Right renal pelvis (tissue), 4 donors: Measurements from ENCODE around the gene GJA3. TPM values are rescaled to one million over a fixed set of nuclear protein-coding genes. Genes with fewer than 3 reads are reported as not detected.

Source experiments
- DNase-seq, 4 donors: peaks; one replicate each; pipeline ENCODE4 v3.0.0-alpha.2; 2013; ENCODE audit warnings: low read depth in 4 of 4, low spot score in 3 of 4, missing footprints in 1 of 4
- polyA plus RNA-seq, 4 donors: library from polyadenylated mRNA; unstranded; fragments of 120-200 nt; gene quantifications; one replicate each; pipeline ENCODE4 v1.2.1, GENCODE V29; 2013; ENCODE audit not compliant: insufficient read length in 4 of 4

Gene GJA3
- polyA plus RNA-seq, 4 donors = 13.6 to 15.6 (median 14.4) TPM

DNA sequence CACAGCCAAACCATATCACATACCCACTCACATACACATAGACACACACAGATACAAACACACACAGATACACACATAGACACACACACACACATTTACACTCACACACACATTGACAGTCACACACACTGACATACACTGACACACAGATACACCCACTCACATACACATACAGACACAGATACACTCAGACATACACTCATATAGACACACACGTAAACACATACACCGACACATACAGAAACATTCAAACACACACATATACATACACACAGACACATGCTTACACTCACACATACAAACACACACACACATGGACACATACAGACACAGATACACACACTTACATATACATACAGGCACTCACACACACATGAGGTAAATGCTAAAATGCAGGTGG, 30.2 kb downstream of the GJA3 start:
- DNase-seq = no peak

GRCh38 chr13:20130012-20130411, 30.8 kb downstream of the GJA3 start:
- DNase-seq = no peak

- DNase-seq = no peak
These were observed 31.8 kb downstream of the GJA3 start for GRCh38 chr13:20129076-20129475.

DNA sequence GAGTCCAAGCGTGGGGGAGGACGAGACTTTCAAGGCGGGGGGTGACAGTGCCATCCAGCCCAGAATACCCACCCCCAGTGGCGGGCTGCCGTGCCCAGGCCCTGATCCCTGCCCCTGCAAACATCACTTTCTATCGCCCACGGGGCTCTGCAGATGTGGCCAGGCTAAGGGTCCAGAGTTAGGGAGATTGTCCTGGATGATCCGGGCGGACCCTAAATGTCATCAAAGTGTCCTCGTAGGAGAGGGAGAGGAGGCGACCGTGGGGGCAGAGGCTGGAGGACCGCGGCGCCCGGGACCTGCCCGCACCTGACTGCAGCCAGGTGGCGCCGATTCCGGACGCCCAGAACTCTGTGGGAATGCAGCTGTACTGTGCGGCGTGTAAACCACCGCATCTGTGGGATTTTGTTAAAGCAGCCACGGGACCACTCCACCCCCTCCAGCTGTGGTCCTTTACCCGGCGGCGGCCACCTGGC, 32.4 kb downstream of the GJA3 start:
- DNase-seq = no peak

GRCh38 chr13:20127562-20128458, 33.0 kb downstream of the GJA3 start:
- DNase-seq = peak in 1 of 4 donors; percentile 40

DNA sequence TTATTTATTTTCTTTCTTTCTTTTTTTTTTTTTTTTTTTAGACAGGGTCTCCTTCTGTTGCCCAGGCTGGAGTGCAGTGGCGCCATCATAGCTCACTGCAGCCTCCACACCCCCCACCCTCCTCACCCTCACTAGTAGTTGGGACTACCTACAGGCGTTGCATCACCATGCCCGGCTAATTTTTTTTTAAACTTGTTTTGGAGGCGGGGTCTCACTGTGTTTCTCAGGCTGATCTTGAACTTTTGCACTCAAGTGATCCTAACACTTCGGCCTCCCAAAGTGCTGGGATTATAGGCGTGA, 33.6 kb downstream of the GJA3 start:
- no peak for DNase-seq

- no peak for DNase-seq
These were observed 34.2 kb downstream of the GJA3 start for GRCh38 chr13:20126541-20127261.

DNA sequence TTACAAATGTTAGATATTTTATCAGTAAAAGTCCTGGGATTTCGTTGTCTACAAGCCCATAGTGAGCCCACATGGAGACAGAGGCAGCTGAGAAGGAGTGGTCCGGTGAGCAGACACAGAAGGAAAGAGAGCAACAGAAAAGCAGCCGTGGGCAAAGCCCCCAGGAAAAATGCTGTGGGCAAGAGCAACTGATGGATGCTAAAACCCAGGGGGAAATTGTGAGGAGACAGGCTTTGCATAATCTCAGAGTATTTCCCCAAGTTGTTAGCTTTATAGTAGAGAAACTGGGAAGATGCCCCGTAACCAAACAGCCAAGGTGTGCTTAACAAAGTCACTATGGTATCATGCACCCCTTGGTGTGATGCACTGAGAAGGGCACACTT, 35.1 kb downstream of the GJA3 start:
- no peak for DNase-seq

DNA sequence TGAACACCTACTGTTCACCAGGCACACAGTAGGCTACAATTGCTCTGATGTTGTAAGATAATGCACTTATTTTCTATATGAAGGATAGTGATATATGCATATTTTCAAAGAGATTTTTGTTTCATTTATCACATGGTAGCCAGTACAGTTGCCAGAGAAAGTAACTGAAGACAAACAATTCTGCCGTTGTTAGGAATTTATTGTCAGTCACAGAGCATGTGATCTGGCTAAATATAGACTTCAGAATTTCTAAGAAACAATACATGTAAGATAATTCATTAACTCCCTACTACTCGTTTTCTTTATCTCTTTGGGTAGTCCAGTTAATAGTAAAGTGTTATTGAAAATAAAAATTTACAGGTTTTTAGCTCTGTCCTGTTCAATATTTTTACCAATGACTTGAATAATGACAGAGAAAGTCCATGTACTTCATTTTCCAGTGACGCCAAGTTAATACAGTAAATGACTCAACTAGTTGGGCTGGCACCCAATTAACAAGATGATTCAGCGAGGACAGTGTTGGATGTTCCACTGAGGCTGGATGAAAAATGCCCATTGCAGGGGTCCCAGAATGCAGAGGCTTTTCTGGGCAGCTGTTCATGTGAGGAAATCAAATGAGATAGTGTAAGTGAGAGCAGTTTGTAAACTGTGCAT, 35.6 kb downstream of the GJA3 start:
- DNase-seq = no peak

DNA sequence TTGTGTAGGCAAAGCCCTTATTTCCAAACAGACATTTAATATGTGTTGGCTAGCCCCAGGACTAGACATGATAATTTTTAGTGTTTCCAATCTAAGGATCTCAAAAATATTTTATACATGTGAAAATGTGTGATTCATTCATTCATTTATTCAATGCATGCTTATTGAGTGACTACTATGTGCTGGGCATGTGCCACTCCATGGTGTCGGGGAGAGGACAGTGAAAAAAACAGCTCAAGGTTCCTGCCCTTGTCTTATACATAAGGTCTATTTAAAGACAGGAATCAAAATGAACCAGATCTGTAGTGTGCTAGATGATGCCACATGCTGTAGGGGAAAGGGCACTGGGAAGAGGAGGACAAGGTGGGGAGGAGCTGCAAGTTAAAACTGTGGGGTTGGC, 36.5 kb downstream of the GJA3 start:
- no peak for DNase-seq

DNA sequence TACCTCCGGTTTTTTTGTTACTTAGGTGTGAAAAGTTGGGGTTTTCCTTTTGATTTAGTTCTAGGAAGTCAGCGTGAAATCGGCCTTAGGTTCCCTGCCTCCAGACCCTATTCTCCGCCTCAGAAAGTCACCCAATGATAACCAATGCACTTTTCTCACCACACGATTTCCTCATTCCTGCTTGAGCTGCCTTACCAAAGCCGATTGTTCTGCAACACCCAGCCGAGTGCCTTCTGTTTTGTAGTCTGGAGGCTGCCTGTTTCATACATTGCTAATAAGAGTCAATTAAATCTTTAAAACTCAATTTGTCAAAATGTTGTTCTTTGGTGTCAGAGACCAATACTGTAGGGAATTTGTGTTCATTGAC, 39.7 kb downstream of the GJA3 start:
- no peak for DNase-seq

DNA sequence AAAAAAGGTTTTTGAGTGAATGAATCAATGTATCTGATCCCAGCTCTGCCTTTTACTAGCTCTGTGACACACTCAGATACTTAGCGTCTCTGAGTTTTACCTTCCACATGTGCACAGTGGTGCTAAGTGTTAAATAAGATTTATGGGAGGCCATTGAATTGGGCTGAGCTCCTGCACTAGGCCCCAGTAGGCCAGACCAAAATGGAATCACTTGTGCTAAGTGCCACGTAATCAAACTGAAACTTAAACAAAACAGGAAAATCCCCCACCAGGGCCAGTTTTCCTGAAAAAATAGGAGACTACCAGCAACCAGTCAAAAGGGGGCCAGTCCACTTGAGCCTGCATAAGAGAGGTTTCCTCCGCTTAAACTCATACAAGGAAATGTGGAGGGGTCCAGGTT, 40.9 kb downstream of the GJA3 start:
- DNase-seq = no peak

DNA sequence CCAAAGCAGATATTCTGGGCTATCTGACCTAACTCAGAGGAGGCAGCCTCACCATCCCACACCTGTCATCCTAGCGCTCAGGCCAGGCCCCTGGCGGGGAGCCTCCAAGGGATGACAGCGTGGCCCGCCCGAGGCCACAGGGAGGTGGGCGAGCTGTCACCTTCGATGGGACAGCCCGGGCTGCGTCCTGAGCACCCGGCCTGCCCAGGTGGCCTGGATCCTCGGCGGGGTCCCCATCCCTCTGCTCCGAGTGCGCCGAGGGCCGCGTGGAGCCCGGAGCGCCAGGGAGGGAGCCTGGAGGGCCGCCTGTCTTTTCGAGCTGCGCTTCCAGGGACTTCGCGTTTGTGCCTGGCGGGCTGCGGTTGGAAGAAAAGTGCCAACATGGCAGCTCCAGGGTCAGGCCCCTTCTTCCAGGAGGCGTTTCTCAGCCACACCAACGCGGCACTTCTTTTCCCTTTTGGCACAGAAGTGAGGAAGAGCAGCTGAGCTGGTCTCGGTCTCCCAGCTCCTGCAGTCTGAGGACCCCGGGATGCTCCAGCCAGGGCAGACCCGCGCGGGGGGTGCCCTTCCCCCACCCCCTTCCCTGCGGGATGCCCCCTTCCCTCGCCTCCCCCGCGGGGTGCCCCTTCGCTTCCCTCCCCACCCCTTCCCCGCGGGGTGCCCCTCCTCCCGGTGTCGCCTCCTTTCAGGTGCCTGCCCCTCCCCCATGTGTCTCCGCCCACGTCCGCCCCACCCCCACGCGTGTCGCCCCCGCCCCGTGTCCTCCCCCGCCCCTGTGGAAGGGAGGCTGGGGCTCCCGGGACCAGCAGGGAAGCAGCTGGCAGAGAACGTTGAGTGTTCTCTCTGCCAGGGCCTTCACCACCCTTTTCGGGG, 42.3 kb downstream of the GJA3 start:
- peak in 1 of 4 donors; percentile 33 for DNase-seq

- no peak for DNase-seq
These were observed 44.6 kb downstream of the GJA3 start for GRCh38 chr13:20116213-20116612.

DNA sequence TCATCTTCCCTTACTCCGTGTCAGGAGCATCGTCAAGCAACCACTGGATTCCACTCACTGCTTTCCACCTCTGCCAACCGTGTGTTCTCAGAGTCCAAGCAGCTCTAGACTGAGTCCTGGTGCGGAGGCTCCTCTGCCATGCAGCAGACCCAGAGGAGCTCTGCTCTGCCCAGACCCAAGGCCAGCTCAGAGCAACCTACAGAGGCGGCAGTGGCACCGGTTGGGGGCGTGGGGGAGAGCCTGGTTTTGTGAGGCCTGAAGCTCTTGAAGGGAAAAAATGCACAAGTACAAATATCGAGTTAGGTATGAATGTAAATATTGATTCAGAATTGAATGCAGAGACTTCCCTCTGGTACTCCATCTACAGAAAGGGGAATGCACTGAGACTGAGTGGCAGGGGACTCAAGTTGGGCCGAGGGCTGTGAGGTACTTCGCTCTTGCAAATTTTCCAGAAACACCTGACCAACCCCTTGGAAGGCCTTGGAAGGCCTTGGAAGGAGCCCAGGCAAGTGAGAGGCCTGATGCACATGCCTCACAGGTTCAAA, 46.7 kb downstream of the GJA3 start:
- no peak for DNase-seq

- no peak for DNase-seq
These were observed 51.8 kb downstream of the GJA3 start for GRCh38 chr13:20109037-20109436.

GRCh38 chr13:20106742-20107141, 54.1 kb downstream of the GJA3 start:
- no peak for DNase-seq

GRCh38 chr13:20105161-20105689, 55.6 kb downstream of the GJA3 start:
- no peak for DNase-seq

DNA sequence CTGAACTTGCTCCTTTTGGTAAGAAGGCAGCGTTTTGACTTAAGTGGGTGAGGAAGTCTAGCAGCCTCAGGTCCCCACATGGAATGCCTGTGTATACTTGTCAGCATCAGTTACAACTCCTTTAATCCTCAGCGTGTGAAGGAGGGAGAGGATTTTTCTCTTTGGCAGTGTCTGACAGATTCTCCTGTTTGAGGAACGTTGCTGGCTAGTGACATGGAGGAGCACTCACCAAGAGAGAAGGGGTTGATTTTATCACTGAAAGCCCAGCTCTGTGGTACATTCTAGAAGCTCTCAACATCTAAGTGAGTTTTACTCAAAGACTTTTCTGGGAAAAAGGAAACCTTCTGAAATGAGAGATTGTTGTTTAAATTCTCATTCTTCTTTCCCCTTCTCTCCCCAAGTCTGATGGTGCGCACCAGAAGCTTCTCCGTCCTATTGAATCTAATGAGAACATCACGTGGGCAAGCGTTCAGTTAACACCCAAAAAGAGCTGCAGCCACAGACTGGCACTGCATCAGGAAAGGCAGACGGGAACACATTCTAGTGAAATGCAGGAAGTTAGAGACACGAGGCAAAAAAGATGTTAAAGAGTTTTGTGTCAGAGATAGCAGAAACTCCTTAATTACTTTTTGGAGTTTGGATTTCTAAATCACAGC, 58.2 kb downstream of the GJA3 start:
- no peak for DNase-seq
